GM21360 (cell line): ENCODE results near the gene IER3.
"Not testable (repeated sequence)": the region's sequence is repeated elsewhere in the genome, so short reads cannot be mapped to it uniquely, and the experiment has no call there.

ENCODE experiments used
- ATAC-seq: cut with Tn5 transposase; IDR thresholded peaks from one replicate; pipeline ENCODE4 v1.9.1; 2021; ENCODE audit warnings: mild to moderate bottlenecking, moderate library complexity; ENCODE audit not compliant: unreplicated experiment

The IER3 gene

GRCh38 chr6:30769088-30769852 lies 24.9 kb upstream of the IER3 start:
- no peak for ATAC-seq

GRCh38 chr6:30768634-30769087 lies 24.3 kb upstream of the IER3 start:
- no peak for ATAC-seq

GRCh38 chr6:30767944-30768301 lies 23.6 kb upstream of the IER3 start:
- ATAC-seq, result no peak

- no peak for ATAC-seq
Observed at GRCh38 chr6:30767158-30767943, 23.0 kb upstream of the IER3 start.

GRCh38 chr6:30766461-30767157 lies 22.3 kb upstream of the IER3 start:
- no peak for ATAC-seq

- ATAC-seq, result not testable (repeated sequence)
Observed at GRCh38 chr6:30765495-30765894, 21.1 kb upstream of the IER3 start.

- not testable (repeated sequence) for ATAC-seq
Observed at GRCh38 chr6:30764490-30765043, 20.2 kb upstream of the IER3 start.

GRCh38 chr6:30763618-30764489 lies 19.5 kb upstream of the IER3 start:
- ATAC-seq, result no peak

GRCh38 chr6:30763155-30763617 lies 18.8 kb upstream of the IER3 start:
- no peak for ATAC-seq

GRCh38 chr6:30761791-30762429 lies 17.6 kb upstream of the IER3 start:
- no peak for ATAC-seq

- ATAC-seq, result no peak
Observed at GRCh38 chr6:30760549-30760948, 16.2 kb upstream of the IER3 start.

GRCh38 chr6:30759575-30760239 lies 15.4 kb upstream of the IER3 start:
- no peak for ATAC-seq

GRCh38 chr6:30757261-30757904 lies 13.0 kb upstream of the IER3 start:
- no peak for ATAC-seq

- ATAC-seq, result not testable (repeated sequence)
Observed at GRCh38 chr6:30756405-30757003, 12.2 kb upstream of the IER3 start.

GRCh38 chr6:30754631-30755030 lies 10.3 kb upstream of the IER3 start:
- no peak for ATAC-seq

- no peak for ATAC-seq
Observed at GRCh38 chr6:30752157-30752927, 8.0 kb upstream of the IER3 start.

- ATAC-seq, result no peak
Observed at GRCh38 chr6:30750379-30750668, 6.0 kb upstream of the IER3 start.
